Breast epithelium (tissue), 3 donors: ENCODE measurements around the gene NMRK2.

Source experiments
- CTCF ChIP-seq, 3 donors: fragments of 450-650 bp; IDR thresholded peaks; one replicate each; pipeline ENCODE4 v1.5.1; 2016 to 2017; ENCODE audit warnings: antibody characterized with exemption in 3 of 3, mild to moderate bottlenecking in 3 of 3, moderate library complexity in 3 of 3
- POLR2AphosphoS5 ChIP-seq, 3 donors: sonication (generic); formaldehyde crosslinking; IDR thresholded peaks; one replicate each; pipeline ENCODE4 v1.6.1; 2017; ENCODE audit warnings: antibody characterized with exemption in 3 of 3

DNA sequence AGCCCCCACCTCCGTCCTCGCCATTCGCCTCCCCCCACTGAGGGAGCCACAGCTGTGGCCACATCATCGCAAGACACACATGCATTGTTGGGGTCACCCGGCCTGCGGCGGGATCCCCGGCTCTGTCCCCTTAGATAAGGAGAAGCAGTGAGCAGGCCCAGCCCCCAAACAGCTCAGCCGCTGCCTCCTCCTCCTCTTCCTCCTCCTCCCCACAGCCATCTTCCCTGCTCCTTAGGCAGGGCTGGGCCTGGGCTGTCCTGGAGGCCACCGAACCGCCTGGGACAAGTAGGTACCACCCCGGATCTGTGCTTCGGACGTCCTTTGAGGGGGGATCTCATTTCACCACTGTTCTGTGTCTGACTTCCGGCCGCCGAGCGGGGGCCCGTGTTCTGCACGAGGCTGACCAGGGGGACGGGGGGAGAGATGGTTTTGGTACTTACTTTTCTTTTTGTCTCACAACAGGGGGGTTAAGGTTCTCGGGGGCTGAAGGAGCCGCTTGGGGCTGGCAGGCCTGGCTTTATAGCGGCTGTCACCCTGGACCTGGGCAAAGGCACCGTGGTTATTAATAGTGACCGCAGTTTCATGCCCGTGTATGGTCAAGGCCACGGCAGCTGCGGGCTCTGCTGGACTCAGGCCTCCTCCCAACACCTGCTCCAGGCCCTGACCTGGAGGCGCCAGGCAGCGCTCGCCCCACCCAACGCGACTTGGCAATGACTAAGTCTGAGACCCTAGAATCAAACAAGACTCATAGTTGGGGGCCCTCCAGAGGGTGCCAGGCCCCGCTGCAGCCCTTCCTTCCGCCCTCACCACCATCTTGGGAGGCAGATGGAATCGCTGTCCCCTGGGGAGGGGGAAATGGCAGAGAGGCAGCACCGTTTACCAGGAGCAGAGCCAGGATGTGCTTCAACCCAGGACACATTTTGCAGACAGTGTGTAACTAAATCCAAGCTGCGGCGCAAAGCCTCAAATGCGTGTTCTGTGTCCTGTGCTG, 18.3 kb downstream of the NMRK2 start:
- no peak for TF ChIP-seq CTCF (IDR thresholded peaks at IDR 0.05)
- no peak for TF ChIP-seq POLR2AphosphoS5 (IDR thresholded peaks at IDR 0.05)
